ENCODE measurements around the gene INAFM2.

INAFM2 gene

DNA sequence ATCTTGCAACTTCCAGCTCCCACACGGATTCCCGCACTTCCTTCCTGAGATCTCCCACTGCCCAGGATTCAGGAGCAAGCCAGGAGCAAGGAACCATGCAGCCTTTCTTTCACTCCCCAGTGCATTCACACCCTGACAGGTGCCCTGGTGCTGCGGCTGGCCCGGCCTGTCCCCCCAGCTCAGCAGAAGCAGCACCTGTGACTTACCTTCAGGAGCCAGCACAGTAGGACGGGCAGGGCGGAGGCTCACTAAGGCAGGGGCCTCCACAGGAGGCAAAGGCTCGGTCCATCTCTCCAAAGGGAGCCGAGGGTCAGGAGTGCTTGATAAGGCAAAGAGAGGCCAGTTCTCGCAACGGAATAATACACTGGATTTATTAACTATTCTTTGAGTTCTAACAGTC lies 45.5 kb upstream of the INAFM2 start:
- no peak overlapping the region for H3K4me3 ChIP-seq (ENCODE audit: control insufficient read depth, low read depth, low read length)
- DNase-seq (ENCODE audit: low read depth) = no peak
- TF ChIP-seq, protein P1, sequence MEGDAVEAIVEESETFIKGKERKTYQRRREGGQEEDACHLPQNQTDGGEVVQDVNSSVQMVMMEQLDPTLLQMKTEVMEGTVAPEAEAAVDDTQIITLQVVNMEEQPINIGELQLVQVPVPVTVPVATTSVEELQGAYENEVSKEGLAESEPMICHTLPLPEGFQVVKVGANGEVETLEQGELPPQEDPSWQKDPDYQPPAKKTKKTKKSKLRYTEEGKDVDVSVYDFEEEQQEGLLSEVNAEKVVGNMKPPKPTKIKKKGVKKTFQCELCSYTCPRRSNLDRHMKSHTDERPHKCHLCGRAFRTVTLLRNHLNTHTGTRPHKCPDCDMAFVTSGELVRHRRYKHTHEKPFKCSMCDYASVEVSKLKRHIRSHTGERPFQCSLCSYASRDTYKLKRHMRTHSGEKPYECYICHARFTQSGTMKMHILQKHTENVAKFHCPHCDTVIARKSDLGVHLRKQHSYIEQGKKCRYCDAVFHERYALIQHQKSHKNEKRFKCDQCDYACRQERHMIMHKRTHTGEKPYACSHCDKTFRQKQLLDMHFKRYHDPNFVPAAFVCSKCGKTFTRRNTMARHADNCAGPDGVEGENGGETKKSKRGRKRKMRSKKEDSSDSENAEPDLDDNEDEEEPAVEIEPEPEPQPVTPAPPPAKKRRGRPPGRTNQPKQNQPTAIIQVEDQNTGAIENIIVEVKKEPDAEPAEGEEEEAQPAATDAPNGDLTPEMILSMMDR (IDR thresholded peaks at IDR 0.05; ENCODE audit: control insufficient read depth, insufficient read depth, low read depth, low read length, missing control alignments) = no peak

DNA sequence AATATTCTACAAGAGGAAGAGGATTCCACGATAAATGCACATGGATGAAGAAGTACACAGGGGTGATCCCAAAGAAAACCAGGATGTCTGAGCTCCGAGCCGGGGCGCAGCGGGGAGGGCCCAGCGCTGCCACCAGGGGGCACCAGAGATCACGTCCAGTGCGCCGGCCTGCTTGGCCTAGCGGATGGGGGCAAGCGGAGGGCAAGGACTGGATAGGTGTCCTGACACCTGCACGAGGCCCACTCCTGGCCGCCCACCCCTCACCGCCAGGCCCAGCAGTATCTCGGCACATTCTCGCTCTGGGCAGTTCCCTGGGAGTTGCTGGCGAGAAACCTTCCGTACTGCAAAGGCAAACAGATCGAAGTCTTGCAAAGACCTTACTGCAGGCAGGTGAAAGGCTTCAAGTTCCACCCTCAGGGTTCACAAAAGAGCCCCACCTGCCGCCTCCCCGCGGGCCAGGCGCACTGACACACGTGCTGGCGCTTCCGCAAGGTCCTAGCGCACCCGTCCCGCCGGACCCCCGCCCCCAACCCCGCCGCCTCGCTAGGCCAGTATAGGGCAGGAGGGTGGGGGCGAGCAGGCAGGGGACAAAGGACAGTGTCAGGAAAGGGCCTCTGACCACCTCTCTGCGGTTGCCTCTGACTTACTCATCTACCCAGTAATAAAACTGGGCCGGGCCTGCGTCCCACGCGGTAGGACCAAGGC lies 43.9 kb upstream of the INAFM2 start:
- TF ChIP-seq, protein P1 (IDR thresholded peaks at IDR 0.05; ENCODE audit: control insufficient read depth, insufficient read depth, low read depth, low read length, missing control alignments) = peak; percentile 98
- H3K4me3 ChIP-seq (ENCODE audit: control insufficient read depth, low read depth, low read length) = no peak overlapping the region
- no peak for DNase-seq (ENCODE audit: low read depth)

DNA sequence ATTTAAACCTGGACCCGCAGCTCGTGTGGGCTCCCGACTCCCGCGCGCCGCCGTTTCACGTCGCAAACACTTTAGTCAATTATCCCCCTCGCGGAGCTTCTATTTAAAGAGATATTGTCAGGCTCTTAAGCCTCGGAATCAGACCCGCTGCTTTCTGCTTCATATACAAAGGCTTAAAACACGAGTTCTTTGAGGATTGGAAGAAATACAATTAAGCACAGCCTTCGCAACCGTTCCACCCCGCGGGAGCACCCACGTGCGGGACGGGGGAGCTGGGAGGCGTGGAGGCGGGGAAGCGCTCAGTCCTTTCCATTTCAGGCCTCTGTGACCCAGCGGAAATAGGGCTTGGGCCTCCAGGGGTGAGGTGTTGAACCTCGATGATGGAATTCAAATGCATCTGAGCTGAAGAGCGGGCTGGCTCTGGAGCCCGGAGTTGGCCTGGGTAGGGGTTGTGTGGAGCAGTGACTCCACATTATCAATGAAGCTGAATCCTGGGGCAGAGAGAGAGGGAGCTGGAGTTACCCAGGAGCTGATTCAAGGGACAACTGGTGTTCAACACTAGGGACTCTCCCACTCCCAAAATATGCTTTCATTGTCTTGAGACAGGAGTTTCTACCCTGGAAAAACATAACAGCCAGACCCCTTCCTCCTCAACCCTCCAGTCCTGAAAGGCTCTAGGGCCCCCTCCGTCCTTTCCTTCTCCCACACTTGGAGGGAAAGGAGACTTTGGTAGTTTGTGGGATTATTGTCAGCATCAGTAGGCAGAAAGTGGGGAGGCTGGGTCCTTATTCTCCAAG lies 43.0 kb upstream of the INAFM2 start:
- DNase-seq (ENCODE audit: low read depth) = no peak
- TF ChIP-seq, protein P1 (IDR thresholded peaks at IDR 0.05; ENCODE audit: control insufficient read depth, insufficient read depth, low read depth, low read length, missing control alignments) = no peak
- H3K4me3 ChIP-seq (ENCODE audit: control insufficient read depth, low read depth, low read length) = no peak overlapping the region

DNA sequence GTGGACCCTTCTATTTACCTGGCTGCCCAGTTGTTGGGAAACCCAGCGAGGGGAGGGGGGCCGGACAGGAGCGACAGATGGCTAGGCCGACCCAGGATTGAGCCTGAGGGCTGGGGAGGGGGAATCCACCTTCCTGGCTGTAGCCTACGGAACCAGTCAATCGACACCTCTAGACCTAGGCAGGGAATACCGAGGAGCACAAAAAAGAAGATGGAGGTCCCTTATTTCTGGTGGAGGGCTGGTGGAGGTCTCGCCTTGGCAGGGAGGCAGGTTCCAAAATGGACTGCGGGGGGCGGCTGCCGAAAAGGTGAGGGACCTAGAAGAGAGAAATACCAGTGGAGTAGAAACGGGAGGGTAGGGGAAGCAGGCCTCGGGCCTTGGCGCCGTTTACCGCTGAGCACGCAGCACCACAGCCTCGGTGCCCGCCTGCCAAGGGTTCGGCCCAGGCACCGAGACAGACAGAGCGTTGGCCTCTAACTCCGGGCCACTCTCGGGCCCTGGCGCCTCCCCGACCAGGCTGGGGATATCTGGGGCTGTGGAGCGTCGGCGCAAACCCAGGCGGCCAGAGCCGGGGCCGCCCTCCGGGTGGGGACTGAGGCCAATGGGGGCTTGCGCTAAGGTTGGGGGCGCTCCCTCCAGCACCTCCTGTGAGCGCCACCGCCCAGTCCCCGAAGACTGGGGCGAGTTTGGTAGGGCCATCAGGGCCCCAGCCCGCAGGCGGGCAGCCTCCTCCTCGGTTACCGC lies 42.3 kb upstream of the INAFM2 start:
- no peak overlapping the region for H3K4me3 ChIP-seq (ENCODE audit: control insufficient read depth, low read depth, low read length)
- TF ChIP-seq, protein P1 (IDR thresholded peaks at IDR 0.05; ENCODE audit: control insufficient read depth, insufficient read depth, low read depth, low read length, missing control alignments) = no peak
- no peak for DNase-seq (ENCODE audit: low read depth)

DNA sequence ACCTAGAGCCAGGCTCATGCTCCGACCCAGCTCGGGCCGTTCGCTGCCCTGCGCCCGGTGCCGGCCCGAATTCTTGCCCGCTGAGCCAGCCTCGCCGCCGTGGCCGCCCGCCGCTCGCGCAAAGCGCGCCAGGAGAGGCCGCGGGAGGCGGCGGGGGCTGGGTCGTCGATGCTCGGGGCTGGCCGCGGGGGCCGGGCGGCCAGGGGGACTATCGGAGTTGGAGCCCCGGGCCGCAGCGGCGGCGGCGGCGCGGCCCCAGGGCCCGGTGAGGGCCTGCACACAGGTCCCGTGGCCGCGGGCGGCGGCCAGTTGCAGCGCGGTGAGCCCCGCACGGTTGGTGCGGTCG lies 41.7 kb upstream of the INAFM2 start:
- TF ChIP-seq, protein P1 (IDR thresholded peaks at IDR 0.05; ENCODE audit: control insufficient read depth, insufficient read depth, low read depth, low read length, missing control alignments) = no peak
- no peak for DNase-seq (ENCODE audit: low read depth)
- H3K4me3 ChIP-seq (ENCODE audit: control insufficient read depth, low read depth, low read length) = no peak overlapping the region

DNA sequence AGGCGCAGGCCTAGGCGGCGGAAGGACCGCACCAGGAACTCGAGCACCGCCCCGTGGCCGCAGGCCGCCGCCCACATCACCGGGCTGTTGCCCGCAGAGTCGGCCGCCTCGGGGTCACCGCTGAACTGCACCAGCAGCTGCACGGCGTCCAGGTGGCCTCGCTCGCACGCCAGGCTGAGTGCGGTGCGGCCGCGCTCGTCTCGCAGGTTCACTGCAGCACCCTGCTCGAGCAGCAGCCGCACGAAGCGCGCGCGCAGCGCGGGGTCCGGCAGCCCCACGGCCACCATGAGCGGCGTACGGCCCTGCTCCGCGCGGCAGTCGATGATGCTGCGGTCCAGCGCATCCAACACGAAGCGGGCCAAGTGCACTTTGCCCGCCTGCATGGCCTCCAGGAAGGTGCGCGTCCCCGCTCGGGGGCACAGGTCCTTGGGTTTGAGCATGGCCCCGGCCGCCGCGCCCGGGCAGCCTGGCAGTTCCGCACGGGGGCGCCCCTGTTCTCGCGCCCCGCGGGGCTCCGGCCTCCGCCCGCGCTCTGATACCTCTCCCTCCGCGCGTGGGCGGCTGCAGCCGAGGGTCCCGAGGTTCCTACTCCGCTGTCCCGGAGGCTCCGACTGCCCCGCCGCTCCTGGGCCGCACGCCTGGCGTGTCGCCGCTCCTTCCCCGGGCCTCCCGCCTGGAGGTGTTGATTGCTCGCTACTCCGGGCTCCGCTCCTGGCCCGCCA lies 41.2 kb upstream of the INAFM2 start:
- no peak for DNase-seq (ENCODE audit: low read depth)
- TF ChIP-seq, protein P1 (IDR thresholded peaks at IDR 0.05; ENCODE audit: control insufficient read depth, insufficient read depth, low read depth, low read length, missing control alignments) = no peak
- H3K4me3 ChIP-seq (ENCODE audit: control insufficient read depth, low read depth, low read length) = peak overlapping the region; percentile 13
